ENCODE results near the gene DEDD. TPM values are rescaled to one million over a fixed set of nuclear protein-coding genes. Genes with fewer than 3 reads are reported as not detected.
A peak's percentile ranks its signal among the peaks of the same experiment; 100 is the strongest.

The DEDD gene
- total RNA-seq, 4 donors from 2014 or later = 4.4 to 42.2 (median 36.1) TPM

DNA sequence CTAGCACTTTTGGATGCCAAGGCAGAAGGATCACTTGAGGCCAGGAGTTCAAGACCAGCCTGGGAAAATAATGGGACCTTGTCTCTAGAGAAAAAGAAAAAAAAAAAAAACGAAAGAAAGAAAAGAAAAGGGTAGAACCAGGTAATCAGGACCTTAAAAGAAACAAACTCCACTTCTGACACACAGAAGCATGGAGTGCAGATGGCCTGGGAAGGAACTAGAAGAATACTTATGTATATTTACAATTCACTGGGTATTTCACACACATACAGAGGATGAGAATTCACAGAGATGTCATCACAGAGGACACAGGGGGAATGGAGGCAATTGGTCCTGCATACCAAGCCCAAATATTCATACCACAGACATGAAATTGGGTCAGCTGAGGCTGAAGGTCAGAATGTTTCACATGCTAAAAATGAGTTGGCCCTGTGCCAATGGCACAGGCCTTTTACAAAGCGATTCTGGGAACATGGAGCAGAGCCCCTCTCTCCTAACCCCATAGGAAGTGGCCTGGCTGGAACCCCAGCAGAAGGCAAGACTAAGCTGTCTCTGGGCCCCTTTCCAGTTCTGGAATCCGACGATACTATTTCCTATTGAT is 40.4 kb upstream of the DEDD start:
- H3K27ac ChIP-seq = peak overlapping the region; percentile 12 to 32
- H3K27me3 ChIP-seq = no peaks in the 10 kb centered on the region
- H3K4me1 ChIP-seq = peaks cover 0 to 18% of the 10 kb centered on the region in 2 donors
- no peaks in the 10 kb centered on the region for H3K9me3 ChIP-seq
- TF ChIP-seq POLR2A (IDR thresholded peaks at IDR 0.05) (no peak), CTCF (IDR thresholded peaks at IDR 0.05) (no peak)
- H3K36me3 ChIP-seq = no peaks in the 10 kb centered on the region
- peak in 1 of 2 donors; percentile 43 for DNase-seq
- intact Hi-C loops (cut with DNase I; ENCODE audit: low total_unique reads) = no loop called here
- no peak overlapping the region for H3K4me3 ChIP-seq

DNA sequence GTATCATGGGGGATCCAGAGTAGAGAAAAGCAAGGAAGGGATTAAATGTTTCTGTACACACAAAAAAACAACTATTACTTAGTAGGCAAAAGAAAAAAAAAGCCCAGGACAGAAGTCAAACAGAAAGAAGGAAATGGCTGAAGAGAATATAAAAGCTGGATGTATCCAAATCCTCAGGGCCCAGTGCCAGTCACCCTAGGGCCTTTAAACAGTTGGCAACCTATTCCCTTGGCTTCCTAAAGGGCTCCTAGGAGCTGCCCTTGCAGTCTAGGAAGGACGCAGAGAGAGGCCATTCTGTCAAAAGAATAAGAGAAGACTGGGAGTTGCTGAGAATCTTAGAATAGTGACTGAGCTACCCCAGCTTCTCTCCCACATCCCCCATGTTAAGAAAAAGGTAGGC is 39.9 kb upstream of the DEDD start:
- intact Hi-C loops (cut with DNase I; ENCODE audit: low total_unique reads) = no loop called here
- peaks cover 0 to 20% of the 10 kb centered on the region in 2 donors for H3K4me1 ChIP-seq
- no peak overlapping the region for H3K4me3 ChIP-seq
- H3K27me3 ChIP-seq = no peaks in the 10 kb centered on the region
- no peaks in the 10 kb centered on the region for H3K36me3 ChIP-seq
- TF ChIP-seq CTCF (IDR thresholded peaks at IDR 0.05) (no peak), POLR2A (IDR thresholded peaks at IDR 0.05) (no peak)
- H3K9me3 ChIP-seq = no peaks in the 10 kb centered on the region
- peak overlapping the region in 1 of 2 donors; percentile 32 for H3K27ac ChIP-seq
- no peak for DNase-seq

DNA sequence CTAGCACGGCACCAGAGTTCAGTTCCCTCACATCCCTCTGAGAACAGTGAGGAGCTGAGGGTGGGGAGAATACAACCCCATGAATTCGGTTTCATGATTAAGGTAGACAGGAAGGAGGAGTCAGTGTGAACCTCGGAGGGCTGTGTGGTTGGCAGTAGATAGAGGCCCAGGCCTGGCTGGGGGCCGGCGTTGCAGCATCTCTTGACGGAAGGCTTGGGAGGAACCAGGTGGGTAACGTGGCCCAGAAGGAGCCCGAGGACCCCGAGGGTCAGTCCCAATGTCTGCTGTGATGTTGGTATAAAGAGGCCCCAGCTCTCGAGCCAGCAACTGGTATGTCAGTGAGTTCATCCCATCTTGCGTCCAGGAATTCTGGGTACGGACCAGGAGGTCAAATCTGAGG is 39.2 kb upstream of the DEDD start:
- intact Hi-C loops (cut with DNase I; ENCODE audit: low total_unique reads) = no loop called here
- H3K4me1 ChIP-seq = peaks cover 0 to 20% of the 10 kb centered on the region in 2 donors
- no peak for DNase-seq

GRCh38 chr1:161171191-161171590 is 38.7 kb upstream of the DEDD start:
- Histone ChIP-seq H3K27me3 (no peaks in the 10 kb centered on the region), H3K9me3 (no peaks in the 10 kb centered on the region), H3K4me3 (no peak overlapping the region), H3K36me3 (no peaks in the 10 kb centered on the region), H3K27ac (no peak overlapping the region), H3K4me1 (peaks cover 0 to 17% of the 10 kb centered on the region in 2 donors)
- TF ChIP-seq POLR2A (IDR thresholded peaks at IDR 0.05) (no peak), CTCF (IDR thresholded peaks at IDR 0.05) (no peak)
- DNase-seq = no peak
- intact Hi-C loops (cut with DNase I; ENCODE audit: low total_unique reads) = no loop called here

More for the DNA sequence above, 39.2 kb upstream of the DEDD start:
- TF ChIP-seq CTCF (IDR thresholded peaks at IDR 0.05) = no peak
- TF ChIP-seq POLR2A (IDR thresholded peaks at IDR 0.05) = no peak
- Histone ChIP-seq H3K36me3 (no peaks in the 10 kb centered on the region), H3K4me3 (no peak overlapping the region), H3K27me3 (no peaks in the 10 kb centered on the region), H3K9me3 (no peaks in the 10 kb centered on the region), H3K27ac (no peak overlapping the region)

GRCh38 chr1:161168906-161169305 is 36.4 kb upstream of the DEDD start:
- H3K4me1 ChIP-seq = peaks cover 0 to 12% of the 10 kb centered on the region in 2 donors
- no peak for DNase-seq
- H3K4me3 ChIP-seq = no peak overlapping the region
- TF ChIP-seq CTCF (IDR thresholded peaks at IDR 0.05) (no peak), POLR2A (IDR thresholded peaks at IDR 0.05) (no peak)
- H3K27ac ChIP-seq = no peak overlapping the region
- H3K9me3 ChIP-seq = no peaks in the 10 kb centered on the region
- H3K36me3 ChIP-seq = no peaks in the 10 kb centered on the region
- intact Hi-C loops (cut with DNase I; ENCODE audit: low total_unique reads) = no loop called here
- H3K27me3 ChIP-seq = no peaks in the 10 kb centered on the region

All from uterus (tissue), 4 donors.